Stimulated activated CD8-positive, alpha-beta memory T cell treated with anti-CD3 and anti-CD28 coated beads, Interleukin-2, amount 100 ng/mL, for 1 hour (primary cell): ENCODE measurements around the gene TTC28.
"Not testable (repeated sequence)": the region's sequence is repeated elsewhere in the genome, so short reads cannot be mapped to it uniquely, and the experiment has no call there.

Experiments used
- DNase-seq, 2 donors: peaks; one replicate each; pipeline ENCODE4 v3.0.0-alpha.2; 2020; ENCODE audit warnings: low read depth in 2 of 2

TTC28 gene

DNA sequence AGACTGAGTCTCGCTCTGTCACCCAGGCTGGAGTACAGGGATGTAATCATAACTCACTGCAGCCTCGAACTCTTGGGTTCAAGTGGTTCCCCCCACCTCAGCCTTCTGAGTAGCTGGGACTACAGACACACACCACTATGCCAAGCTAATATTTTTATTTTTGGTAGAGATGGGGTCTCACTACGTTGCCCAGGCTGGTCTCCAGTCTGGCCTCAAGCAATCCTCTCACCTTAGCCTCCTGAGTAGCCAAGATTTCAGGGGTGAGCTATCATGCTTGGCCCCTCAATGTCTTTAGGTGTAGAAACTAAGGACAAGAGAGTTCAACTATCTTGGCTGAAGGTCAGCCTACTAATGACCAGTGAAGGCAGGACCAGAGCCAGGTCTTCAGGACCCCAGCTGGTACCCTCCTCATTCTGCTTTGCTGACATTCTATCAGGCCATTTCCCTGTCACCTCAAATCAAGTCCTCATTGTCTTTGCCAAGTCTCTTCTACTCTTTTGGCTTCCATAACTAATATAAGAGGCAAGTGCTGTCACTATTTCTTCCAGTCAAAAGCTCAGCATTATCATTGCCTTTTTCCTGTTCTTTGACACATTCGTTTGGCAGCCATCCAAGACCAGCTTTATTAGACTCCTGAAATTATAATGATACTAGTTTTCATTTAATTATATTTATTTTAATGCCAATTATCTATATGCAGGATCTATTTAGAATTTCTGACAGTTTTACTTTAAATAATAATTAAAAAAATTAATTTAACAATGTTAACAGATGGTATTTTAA lies 496.4 kb downstream of the TTC28 start:
- no peak for DNase-seq

DNA sequence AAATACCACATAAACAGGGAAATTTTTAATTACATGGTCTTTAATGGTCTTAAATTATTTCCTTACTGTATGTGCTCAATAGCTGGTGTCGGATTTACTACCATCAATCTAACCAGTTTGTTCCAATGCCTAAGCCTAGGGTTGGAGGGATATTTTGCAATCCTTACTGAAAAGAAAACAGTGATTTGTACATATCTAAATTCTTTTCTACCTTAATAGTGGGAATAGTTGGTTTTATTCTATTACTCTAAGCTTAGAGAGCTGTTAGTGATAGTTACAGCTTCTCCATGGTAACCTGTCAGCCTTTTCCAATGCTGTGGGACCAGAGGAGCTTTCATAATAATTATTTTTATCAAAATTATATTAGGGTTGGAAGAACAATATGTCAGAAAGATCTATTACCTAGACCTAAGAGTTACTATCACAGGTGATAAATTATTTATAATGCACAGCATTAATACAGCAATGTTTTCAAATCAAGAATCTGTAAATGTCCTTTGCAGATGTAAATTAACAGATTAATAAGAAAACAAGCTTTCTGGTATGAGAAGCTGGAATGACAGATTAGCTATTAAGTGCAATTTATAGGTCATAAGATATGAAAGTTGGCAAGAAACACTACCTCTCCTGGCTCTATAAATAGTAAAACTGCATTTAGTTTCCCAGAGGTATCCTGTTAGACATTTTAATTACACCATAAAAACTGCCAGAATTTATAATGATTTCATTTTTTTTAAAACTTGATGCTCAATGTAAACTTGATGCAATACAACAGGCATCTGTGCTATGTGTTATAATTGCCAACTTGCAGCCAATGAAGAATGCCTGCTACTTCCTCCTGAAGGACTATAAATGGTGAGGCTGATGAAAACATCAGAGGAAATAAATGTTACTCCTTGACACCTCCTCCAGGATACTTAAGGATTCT lies 498.6 kb downstream of the TTC28 start:
- no peak for DNase-seq

DNA sequence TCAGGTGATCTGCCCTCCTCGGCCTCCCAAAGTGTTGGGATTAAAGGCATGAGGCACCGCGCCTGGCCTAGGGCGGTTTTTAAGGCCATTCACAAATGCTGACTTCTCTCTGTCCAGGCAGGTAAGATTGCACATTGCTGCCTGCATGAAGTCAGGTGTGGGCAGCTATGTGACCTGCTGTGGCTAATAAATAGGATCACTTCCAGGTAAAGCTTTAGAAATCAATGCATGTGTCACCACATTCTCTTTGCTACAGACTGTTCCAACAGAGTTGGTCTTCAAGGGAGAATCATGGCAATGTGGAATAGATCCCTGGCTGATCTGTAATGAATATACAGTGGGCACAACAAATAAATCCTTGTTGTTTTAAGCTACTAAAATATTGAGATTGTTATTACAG lies 500.2 kb downstream of the TTC28 start:
- no peak for DNase-seq

DNA sequence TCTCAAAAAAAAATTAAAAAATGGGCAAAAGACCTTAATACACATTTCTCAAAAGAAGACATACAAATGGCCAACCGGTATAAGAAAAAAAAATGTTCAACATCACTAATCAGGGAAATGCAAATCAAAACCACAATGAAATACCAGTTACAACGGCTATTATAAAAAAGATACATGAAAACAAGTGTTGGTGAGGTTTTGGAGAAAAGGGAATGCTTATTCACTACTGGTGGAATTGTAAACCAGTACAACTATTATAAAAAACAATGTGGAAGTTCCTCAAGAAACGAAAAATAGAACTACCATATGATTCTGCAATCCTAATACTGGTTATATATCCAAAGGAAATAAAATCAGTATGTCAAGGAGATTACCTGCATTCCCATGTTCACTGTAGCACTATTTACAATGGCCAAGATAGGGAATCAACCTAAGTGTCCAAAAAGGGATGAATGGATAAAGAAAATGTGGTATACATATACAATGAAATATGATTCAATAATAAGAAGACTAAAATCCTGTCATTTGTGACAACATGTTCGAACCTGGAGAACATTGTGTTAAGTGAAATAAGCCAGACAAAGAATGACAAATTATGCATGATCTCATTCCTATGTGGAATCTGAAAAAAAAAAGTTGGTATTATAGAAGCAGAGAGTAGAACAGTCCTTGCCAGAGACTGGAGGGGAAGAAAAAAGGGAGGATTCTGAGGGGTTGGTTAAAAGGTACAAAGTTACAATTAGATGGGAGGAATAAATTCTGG lies 503.7 kb downstream of the TTC28 start:
- DNase-seq: no peak

DNA sequence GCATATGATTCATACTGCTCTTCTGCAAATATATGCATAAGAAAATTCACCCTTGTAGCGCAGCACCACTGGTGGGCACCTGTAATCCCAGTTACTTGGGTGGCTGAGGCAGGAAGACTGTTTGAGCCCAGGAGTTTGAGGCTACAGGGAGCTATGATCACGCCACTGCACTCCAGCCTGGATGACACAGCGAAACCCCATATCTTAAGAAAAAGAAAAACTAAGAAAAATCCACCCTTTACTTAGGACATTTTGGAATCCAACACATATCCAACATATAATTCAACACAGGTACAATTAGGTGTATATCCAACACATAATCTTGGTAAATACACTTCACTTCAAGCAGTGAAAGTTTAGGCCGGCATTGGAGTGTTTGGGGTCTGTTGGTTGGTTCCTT lies 505.1 kb downstream of the TTC28 start:
- no peak for DNase-seq

DNA sequence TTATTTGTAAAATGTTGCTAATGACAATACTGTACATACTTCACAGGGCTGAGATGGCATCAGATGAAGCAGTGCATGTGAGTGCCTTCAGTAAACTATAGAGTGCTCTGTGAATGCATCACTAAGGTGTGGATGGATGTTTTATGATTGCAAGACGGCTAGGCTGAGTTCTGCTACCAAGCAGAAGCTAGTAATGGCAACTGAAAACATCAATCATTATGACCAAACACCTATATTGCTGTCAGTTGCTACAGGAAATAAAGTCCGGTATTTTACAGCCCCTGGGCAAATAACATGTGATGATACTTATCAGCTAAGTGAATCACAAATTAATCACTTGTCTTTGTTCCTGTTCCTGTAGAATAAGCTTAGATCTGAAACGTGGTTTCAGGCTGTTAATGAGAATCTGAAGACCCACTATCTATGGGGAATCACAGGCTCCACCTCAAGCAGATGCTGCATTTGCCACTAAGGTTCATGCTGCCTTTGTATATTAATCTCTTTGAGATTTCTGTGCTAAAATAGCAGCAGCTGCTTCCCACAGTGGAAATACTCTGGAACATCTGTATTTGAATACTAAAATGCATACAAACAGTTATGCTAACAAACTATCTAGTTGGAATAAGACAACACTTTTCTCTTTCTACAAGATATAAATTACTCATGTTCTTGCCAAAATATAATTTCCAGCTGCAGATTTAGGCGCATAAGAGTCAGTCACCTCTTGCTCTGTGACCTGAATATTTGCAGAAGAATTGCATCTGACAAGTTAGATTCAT lies 506.6 kb downstream of the TTC28 start:
- no peak for DNase-seq

DNA sequence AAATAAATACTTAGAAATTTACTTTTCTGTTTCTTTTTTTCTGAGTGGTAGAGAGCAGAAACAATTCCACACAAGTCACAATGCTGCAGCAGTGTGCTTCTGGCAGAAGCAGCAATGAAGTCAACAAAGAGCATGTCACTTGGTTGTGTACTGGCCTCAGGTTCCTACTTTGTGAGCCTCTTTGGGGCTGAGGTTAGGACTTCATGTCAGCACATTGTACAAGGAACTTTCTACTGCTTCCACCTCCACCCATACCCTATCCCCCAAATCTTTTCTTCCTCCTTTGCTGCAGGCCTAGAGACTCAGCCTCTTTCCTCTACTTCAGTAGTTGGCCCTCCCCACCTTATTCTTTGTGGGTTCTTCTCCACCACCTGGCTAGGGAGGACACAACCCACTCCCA lies 507.9 kb downstream of the TTC28 start:
- DNase-seq: no peak

DNA sequence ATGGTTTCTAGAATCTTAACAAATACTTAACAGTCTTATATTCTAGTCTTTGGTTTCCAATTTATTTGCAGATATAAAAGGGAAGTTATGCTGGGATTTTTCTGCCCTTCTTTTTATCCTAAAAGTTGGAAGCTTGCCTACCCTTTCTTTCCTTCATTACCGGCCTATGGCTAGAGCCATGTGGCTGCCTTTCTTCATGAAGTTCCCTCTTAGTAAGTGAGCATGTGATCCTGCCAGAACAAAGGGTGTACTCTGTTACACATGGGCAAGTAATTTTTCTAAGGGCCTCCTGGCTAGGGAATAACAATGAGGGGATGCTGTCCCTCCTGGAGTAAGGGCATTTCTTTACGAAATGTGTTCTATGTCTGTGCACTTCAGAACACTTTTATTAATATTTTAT lies 508.5 kb downstream of the TTC28 start:
- no peak for DNase-seq

DNA sequence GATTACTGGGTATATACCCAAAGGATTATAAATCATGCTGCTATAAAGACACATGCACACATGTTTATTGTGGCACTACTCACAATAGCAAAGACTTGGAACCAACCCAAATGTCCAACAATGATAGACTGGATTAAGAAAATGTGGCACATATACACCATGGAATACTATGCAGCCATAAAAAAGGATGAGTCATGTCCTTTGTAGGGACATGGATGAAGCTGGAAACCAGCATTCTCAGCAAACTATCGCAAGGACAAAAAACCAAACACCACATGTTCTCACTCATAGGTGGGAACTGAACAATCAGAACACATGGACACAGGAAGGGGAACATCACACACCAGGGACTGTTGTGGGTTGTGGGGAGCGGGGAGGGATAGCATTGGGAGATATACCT lies 510.3 kb downstream of the TTC28 start:
- DNase-seq: not testable (repeated sequence)

DNA sequence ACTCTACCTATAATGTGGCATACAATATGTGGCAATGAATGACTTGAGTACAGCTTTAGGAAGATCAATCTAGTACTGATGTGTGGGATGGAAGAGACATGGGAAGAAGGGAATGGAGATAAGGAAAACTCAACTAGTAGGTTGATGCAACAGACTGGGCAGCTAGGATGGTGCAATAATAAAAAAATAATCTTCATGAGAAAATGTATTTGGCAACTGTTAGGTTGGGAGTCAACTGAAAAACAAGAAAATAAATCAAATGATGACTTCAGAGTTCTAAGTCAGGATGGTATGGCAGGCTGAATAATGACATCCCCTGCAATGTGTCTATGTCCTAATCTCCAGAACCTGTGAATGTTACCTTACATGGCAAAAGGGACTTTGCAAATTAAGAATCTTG lies 523.8 kb downstream of the TTC28 start:
- DNase-seq: no peak

DNA sequence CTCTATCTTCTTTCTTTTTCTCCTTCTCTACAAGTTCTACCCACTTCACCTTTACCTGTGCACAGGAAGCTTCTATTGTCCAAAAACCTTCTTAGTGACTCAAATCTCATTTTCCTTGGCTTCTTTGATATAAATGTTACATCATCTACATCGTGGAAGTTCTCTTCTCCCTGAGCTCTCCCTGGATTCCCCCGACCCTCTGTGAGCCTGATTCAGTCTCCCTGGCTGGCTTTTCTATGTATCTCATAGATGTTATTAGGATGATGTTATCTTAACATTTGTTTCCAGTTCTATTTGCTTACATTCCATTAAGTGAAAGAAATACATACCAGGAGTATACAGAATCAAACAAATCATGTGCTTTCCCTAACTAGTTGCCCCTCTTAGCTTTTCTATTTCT lies 524.8 kb downstream of the TTC28 start:
- no peak for DNase-seq

DNA sequence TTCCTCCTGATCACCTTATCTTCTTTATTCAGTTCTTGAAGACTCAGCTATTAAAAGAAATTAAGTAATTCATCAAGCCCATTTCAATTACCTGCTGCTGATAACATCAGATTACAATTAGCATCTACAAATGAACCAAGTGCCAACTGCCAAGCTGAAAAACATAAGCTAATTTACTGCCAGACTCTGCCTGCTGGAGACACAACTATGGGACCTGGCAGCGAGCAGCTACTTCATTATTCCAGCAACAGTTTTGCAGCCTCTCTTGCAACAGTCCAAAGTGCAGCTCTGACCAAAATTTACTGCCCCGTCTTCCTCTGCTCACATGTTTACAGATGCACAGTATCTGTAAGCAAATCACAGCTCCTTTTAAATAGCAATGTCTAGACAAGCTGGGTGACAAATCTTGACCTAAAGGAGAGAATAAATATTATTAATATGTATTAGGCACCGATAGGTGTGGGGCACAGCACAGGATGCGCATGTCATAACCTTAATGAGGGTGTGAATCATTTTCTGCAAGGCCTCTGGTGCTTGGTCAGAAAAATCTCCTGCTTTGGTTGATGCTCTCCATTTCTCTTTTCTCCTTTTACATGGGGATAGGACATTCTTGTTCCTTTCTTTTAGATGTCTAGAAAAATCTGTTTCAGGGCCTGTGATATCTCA lies 528.4 kb downstream of the TTC28 start:
- DNase-seq: no peak

DNA sequence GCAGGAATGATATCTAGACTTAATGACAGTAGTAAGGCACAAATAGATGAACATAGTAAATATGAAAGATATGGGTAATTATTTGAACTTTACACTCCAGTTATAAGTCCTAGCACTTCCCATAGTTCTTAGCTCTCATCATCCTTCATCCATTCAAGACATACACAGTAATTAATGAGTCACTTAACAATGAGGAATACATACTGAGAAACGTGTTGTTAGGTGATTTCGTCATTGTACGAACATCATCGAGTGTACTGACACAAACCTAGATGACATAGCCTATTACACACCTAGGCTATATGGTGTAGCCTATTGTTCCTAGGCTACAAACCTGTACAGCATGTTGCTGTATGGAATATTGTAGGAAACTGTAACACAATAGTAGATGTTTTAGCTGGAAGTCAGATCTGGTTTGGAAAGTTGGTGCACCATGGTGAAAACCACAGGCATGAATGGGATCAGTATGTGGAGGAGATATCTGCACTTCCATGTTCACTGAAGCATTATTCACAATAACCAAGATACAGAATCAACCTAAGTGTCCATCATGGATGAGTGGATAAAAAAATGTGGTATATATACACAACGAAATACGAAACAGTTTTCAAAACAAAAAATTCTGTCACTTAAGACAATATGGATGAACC lies 530.7 kb downstream of the TTC28 start:
- no peak for DNase-seq

DNA sequence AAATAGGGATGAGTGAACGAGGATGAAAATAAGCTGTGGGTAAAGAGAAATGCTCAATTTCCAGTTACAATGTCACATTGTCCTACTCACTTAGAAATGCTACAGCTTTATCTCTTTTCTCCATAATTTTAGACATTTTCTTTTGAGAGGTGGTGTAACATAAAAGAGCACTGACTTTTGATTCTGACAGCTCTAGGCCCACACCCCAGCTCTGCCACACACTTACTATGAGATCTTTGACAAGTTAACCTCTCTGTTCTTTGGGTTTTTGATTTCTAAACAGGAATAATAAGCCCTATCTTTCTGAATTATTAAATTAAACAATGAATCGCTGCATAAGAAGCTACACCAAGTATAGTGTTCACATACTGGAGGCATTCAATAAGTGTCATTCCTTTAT lies 532.2 kb downstream of the TTC28 start:
- DNase-seq: no peak

DNA sequence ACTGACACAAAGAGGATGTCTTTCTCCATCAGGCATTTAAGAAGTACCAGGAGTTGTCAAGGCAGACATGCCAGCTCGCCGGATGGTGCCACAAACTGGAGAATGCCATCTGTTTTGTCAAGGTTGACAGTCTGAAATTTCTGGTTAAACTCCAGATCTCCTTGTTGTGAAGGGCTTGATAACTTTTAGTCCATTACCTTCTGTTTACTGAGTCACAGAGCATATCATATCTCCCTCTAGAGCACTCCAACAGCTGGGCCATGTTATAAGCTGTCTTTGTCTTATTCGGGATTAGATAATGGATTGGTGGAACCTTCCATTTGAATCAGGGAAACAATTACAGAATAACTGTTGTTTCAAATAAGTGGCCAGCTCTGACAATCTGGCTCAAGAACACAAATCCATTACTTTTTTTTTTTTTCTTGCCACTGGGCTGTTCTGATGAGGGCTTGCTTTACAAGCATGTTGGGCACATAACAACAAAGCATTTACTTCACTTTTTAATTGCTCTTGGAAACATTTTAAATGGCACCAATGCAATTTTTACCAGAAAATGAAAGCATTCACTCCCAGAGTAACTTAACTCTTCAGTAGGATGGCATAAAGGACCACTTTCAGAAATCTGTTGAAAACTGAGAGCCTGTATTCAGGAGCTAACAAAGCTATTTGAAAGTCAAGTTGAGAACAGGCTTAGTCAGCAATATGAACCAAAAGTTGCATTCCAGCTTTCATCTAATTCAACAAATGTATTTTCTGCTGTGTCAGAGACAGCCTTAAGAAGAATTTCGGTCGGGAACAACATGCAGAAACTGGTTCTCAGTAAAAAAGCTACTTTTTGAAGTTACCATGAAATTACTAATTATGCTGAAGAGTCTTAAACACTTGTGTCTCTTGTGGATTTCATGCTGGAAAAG lies 533.0 kb downstream of the TTC28 start:
- no peak for DNase-seq

DNA sequence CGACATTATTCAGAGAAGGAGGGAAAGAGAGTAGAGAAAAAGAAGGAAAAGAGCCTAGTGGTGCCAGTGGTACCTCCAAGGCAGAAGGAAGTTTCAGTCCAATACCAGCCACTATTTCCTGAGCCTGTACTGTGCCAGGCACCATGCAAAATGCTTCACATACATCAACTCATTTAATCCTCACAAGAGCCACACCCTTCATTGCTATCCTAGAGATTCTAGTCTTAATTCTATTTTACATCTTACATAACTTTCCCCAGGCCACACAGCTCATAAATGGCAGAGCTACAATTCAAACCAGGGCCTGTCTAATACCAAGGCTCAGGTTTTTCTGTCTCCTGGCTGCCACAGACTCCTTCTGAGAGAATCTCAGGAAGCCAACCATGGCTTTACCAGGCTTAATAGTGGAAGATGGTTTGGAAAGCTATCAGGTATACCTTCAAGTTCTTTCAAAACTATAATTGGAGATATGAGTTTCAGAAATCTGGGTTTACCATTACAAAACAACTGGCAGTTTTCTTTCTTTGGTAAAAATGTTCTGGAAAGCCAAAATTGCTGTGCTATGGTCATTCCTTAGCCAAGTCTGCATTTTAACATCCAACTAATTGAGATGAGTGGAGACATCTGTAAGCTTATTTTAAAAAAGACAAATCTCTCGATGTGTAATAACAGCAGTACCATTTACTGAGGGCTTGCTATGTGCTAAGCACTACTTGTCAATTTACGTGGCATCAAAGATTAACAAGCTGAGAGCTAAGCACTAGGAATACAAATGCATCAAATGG lies 535.5 kb downstream of the TTC28 start:
- no peak for DNase-seq

DNA sequence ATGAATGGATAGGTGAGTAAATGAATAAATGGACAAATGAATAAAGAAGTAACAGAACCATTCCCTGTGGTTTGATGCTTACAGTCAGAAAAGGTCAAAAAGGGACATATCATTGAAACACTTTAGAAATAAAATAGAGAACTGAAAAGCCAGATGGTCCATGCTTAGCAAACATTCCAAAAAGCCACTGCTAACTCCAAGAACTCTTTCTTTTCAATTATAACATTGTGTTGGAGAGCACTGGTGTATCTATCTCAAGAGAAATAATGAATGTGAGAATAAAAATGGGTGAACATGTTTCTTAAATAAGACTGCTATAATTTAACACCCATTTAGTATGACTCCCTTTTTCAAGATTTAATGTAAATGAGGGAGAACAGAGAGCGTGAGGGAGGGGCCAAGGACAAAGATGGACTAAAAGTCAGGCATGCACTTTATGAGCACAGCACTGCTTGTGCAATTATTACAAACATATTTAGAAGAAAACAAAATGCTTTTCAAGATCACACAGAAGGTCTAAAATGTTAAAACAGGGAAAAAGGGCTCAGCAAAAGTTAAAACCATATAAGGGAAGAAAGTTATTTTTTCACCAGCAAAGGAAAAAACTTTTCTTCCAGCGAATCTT lies 536.3 kb downstream of the TTC28 start:
- DNase-seq: no peak

DNA sequence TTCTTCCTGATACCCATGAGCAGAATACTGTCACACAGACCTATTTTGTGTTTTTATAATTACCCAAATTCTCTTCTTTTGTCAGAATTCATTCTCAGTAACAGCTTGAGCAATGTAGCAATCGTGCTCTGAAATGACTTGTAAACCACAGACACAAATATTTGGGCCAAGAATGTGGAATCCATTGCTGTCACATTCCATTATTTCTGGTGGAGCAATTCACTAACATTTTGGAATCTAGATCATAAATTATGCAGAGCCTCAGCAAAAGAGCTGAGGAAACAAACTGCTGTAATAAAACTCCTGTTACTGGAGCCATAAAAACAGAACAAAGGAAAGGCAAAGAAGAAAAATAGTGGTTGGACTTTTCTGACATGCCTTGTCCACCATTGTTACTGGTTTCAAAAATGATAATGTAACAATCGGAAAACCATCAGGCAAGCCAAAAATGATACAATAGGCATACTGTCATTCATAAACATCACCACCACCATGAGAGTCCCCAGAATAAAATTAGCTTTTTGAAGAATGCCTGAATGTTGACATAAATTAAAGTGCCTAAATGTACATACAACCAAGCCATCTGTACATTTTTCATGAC lies 537.2 kb downstream of the TTC28 start:
- DNase-seq: no peak
